Measurements from ENCODE around the gene UNC119B. TPM values are rescaled to one million over a fixed set of nuclear protein-coding genes. Genes with fewer than 3 reads are reported as not detected.

The UNC119B gene
- total and polyA plus RNA-seq, 3 donors from 2014 or later, result 42.2 to 45.2 (median 43.3) TPM

DNA sequence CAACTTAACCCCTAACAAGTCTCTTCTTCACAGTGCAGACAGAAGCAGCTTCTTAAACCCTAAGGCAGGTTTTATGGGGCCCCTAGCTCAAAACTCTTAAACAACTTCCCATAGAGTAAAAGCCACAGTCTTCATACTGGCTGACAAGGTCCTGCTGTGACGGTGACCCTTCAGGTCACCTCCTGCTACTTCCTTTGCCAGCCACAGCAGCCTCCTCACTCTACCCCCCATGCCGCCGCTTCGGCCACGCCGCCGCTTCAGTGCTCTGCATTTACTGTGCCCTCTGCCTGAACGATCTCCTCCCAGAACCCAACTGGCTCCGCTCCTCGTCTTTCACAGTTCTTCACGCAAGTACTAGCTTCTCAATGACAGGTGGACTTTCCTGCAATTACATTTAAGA is 60.8 kb downstream of the UNC119B start:
- no peak overlapping the region for H3K4me3 ChIP-seq
- H3K27ac ChIP-seq, result no peak overlapping the region
- WGBS, 2 donors, result 88 to 91% methylated on average over 11 of the region's 11 CpGs
- DNase-seq, result no peak
- H3K36me3 ChIP-seq (ENCODE audit: low read depth, missing control alignments), result no peaks in the 10 kb centered on the region
- no peak for TF ChIP-seq CTCF (IDR thresholded peaks at IDR 0.05)
- TF ChIP-seq POLR2A (IDR thresholded peaks at IDR 0.05), result no peak
- H3K9me3 ChIP-seq, result no peaks in the 10 kb centered on the region
- intact Hi-C loops (cut with DNase I; ENCODE audit: low total_unique reads), result no loop called here
- H3K27me3 ChIP-seq, result no peaks in the 10 kb centered on the region
- no peaks in the 10 kb centered on the region for H3K4me1 ChIP-seq

Other genes with a start within 250 kb of the UNC119B start
- 100 to 1,000 TPM; 199 to 238 TPM for gene SRSF9, start 240.7 kb upstream of the UNC119B start, total RNA-seq
- 202 TPM for gene SRSF9, start 240.7 kb upstream of the UNC119B start, polyA plus RNA-seq (ENCODE audit: insufficient read depth, low read depth, low replicate concordance)
- 100 to 1,000 TPM; 404 to 461 TPM for gene DYNLL1, start 214.3 kb upstream of the UNC119B start, total RNA-seq
- gene DYNLL1, start 214.3 kb upstream of the UNC119B start, polyA plus RNA-seq (ENCODE audit: insufficient read depth, low read depth, low replicate concordance), result 725 TPM
- gene COQ5, start 181.3 kb upstream of the UNC119B start, total RNA-seq, result 10 to 100 TPM; 31.3 to 37.4 TPM
- 51.0 TPM for gene COQ5, start 181.3 kb upstream of the UNC119B start, polyA plus RNA-seq (ENCODE audit: insufficient read depth, low read depth, low replicate concordance)
- 100 to 1,000 TPM; 307 to 370 TPM for gene RNF10, start 176.1 kb upstream of the UNC119B start, total RNA-seq
- 340 TPM for gene RNF10, start 176.1 kb upstream of the UNC119B start, polyA plus RNA-seq (ENCODE audit: insufficient read depth, low read depth, low replicate concordance)
- 10 to 100 TPM; 36.7 to 37.8 TPM for gene POP5, start 129.1 kb upstream of the UNC119B start, total RNA-seq
- gene POP5, start 129.1 kb upstream of the UNC119B start, polyA plus RNA-seq (ENCODE audit: insufficient read depth, low read depth, low replicate concordance), result 28.1 TPM
- gene CABP1, start 69.8 kb upstream of the UNC119B start, total RNA-seq, result 1 to 10 TPM; 2.4 to 3.9 TPM
- 1.8 TPM for gene CABP1, start 69.8 kb upstream of the UNC119B start, polyA plus RNA-seq (ENCODE audit: insufficient read depth, low read depth, low replicate concordance)
- gene MLEC, start 23.3 kb upstream of the UNC119B start, total RNA-seq, result 100 to 1,000 TPM in 1 of 2 donors, 10 to 100 TPM in 1; 93.2 to 104 TPM
- gene MLEC, start 23.3 kb upstream of the UNC119B start, polyA plus RNA-seq (ENCODE audit: insufficient read depth, low read depth, low replicate concordance), result 130 TPM
- 10 to 100 TPM; 28.3 to 30.2 TPM for gene ACADS, start 15.4 kb downstream of the UNC119B start, total RNA-seq
- 43.9 TPM for gene ACADS, start 15.4 kb downstream of the UNC119B start, polyA plus RNA-seq (ENCODE audit: insufficient read depth, low read depth, low replicate concordance)
- 10 to 100 TPM; 61.1 to 65.4 TPM for gene SPPL3, start 193.9 kb downstream of the UNC119B start, total RNA-seq
- 190 TPM for gene SPPL3, start 193.9 kb downstream of the UNC119B start, polyA plus RNA-seq (ENCODE audit: insufficient read depth, low read depth, low replicate concordance)

Measured in testis (tissue), 3 donors.